ENCODE results near the gene ADAMTS3.

- no peak for TF ChIP-seq CTCF (IDR thresholded peaks at IDR 0.05 in 4 of 5, conservative IDR thresholded peaks at IDR 0.05 in 1 of 5)
- TF ChIP-seq POLR2A (IDR thresholded peaks at IDR 0.05) = no peak
Measured at GRCh38 chr4:72568959-72569718, at the start of gene ADAMTS3.
